NT2/D1 (cell line): ENCODE results near the gene CILP2.

Experiments
- DNase-seq: peaks from one replicate; pipeline ENCODE4 v3.0.0-alpha.2; 2011; ENCODE audit warnings: low read depth, low spot score
- H3K27me3 ChIP-seq: 2 replicates; pipeline ENCODE4 v1.6.0; 2011; ENCODE audit warnings: mild to moderate bottlenecking; ENCODE audit not compliant: insufficient read length, insufficient read depth
- H3K36me3 ChIP-seq: 2 replicates; pipeline ENCODE4 v1.6.1; 2011; ENCODE audit warnings: mild to moderate bottlenecking, low read length, mixed read lengths; ENCODE audit not compliant: insufficient read depth, insufficient read length
- H3K4me1 ChIP-seq: 2 replicates; pipeline ENCODE4 v1.5.1; 2011; ENCODE audit not compliant: insufficient read depth, insufficient read length
- H3K4me3 ChIP-seq: 2 replicates; pipeline ENCODE4 v1.5.1; 2011; ENCODE audit warnings: low read depth; ENCODE audit not compliant: insufficient read length
- H3K9ac ChIP-seq: 2 replicates; pipeline ENCODE4 v1.6.0; 2011; ENCODE audit warnings: low read depth; ENCODE audit not compliant: insufficient read length
- H3K9me3 ChIP-seq: 2 replicates; pipeline ENCODE4 v1.5.1; 2011; ENCODE audit warnings: mild to moderate bottlenecking, low read length; ENCODE audit not compliant: insufficient read depth
- SUZ12 ChIP-seq: IDR thresholded peaks from 2 replicates; pipeline ENCODE4 v1.6.1; 2011; ENCODE audit not compliant: insufficient read length, insufficient read depth; ENCODE audit errors: extremely low read depth
- YY1 ChIP-seq: IDR thresholded peaks from 2 replicates; pipeline ENCODE4 v1.6.1; 2011; ENCODE audit not compliant: insufficient read length, insufficient read depth
- ZNF274 ChIP-seq: IDR thresholded peaks from 2 replicates; pipeline ENCODE4 v1.6.1; 2011; ENCODE audit warnings: mild to moderate bottlenecking, low read depth, low read length

CILP2 gene

GRCh38 chr19:19517235-19517619 is 20.8 kb upstream of the CILP2 start:
- peak overlapping the region; percentile 75 for H3K4me3 ChIP-seq
- H3K9ac ChIP-seq: no peak overlapping the region
- TF ChIP-seq ZNF274: no peak
- no peak for TF ChIP-seq YY1
- no peak for TF ChIP-seq SUZ12

GRCh38 chr19:19520989-19521388 is 17.1 kb upstream of the CILP2 start:
- Histone ChIP-seq H3K36me3 (peaks cover 52% of the 10 kb centered on the region), H3K4me3 (no peak overlapping the region), H3K9ac (no peak overlapping the region), H3K9me3 (no peaks in the 10 kb centered on the region), H3K4me1 (peaks cover 16% of the 10 kb centered on the region), H3K27me3 (no peaks in the 10 kb centered on the region)
- TF ChIP-seq ZNF274 (no peak), YY1 (no peak), SUZ12 (no peak)
- no peak for DNase-seq

More at GRCh38 chr19:19517235-19517619, 20.8 kb upstream of the CILP2 start:
- no peak for DNase-seq
- no peaks in the 10 kb centered on the region for H3K9me3 ChIP-seq
- H3K36me3 ChIP-seq: peaks cover 40% of the 10 kb centered on the region
- no peaks in the 10 kb centered on the region for H3K27me3 ChIP-seq
- peaks cover 15% of the 10 kb centered on the region for H3K4me1 ChIP-seq

GRCh38 chr19:19523177-19523576 is 14.9 kb upstream of the CILP2 start:
- Histone ChIP-seq H3K9ac (no peak overlapping the region), H3K4me1 (peaks cover 18% of the 10 kb centered on the region), H3K36me3 (peaks cover 63% of the 10 kb centered on the region), H3K27me3 (no peaks in the 10 kb centered on the region), H3K4me3 (no peak overlapping the region), H3K9me3 (no peaks in the 10 kb centered on the region)
- no peak for TF ChIP-seq ZNF274
- TF ChIP-seq YY1: no peak
- TF ChIP-seq SUZ12: no peak
- no peak for DNase-seq

- H3K9ac ChIP-seq: no peak overlapping the region
- no peak overlapping the region for H3K4me3 ChIP-seq
- no peak for TF ChIP-seq SUZ12
- no peak for TF ChIP-seq YY1
- TF ChIP-seq ZNF274: no peak
- peaks cover 21% of the 10 kb centered on the region for H3K4me1 ChIP-seq
- H3K36me3 ChIP-seq: peaks cover 65% of the 10 kb centered on the region
- H3K27me3 ChIP-seq: no peaks in the 10 kb centered on the region
- DNase-seq: no peak
- H3K9me3 ChIP-seq: no peaks in the 10 kb centered on the region
Measured at GRCh38 chr19:19524053-19524452, 14.0 kb upstream of the CILP2 start.

GRCh38 chr19:19525611-19526380 is 12.3 kb upstream of the CILP2 start:
- H3K9me3 ChIP-seq: no peaks in the 10 kb centered on the region
- TF ChIP-seq YY1 (no peak), SUZ12 (no peak), ZNF274 (no peak)
- no peak overlapping the region for H3K4me3 ChIP-seq
- peaks cover 64% of the 10 kb centered on the region for H3K36me3 ChIP-seq
- H3K9ac ChIP-seq: peak overlapping the region; percentile 36
- no peak for DNase-seq
- peaks cover 32% of the 10 kb centered on the region for H3K4me1 ChIP-seq
- no peaks in the 10 kb centered on the region for H3K27me3 ChIP-seq

- no peak for DNase-seq
- peaks cover 67% of the 10 kb centered on the region for H3K36me3 ChIP-seq
- no peak overlapping the region for H3K4me3 ChIP-seq
- H3K9ac ChIP-seq: peak overlapping the region; percentile 36
- H3K27me3 ChIP-seq: no peaks in the 10 kb centered on the region
- H3K4me1 ChIP-seq: peaks cover 32% of the 10 kb centered on the region
- TF ChIP-seq YY1 (no peak), SUZ12 (no peak)
- H3K9me3 ChIP-seq: no peaks in the 10 kb centered on the region
Measured at GRCh38 chr19:19526581-19527370, 11.3 kb upstream of the CILP2 start.

GRCh38 chr19:19527371-19527656 is 10.8 kb upstream of the CILP2 start:
- Histone ChIP-seq H3K9ac (no peak overlapping the region), H3K4me3 (no peak overlapping the region), H3K4me1 (peaks cover 34% of the 10 kb centered on the region), H3K36me3 (peaks cover 67% of the 10 kb centered on the region), H3K27me3 (no peaks in the 10 kb centered on the region), H3K9me3 (no peaks in the 10 kb centered on the region)
- TF ChIP-seq ZNF274 (no peak), YY1 (no peak), SUZ12 (no peak)
- DNase-seq: no peak
